ENCODE data around the gene PTPRM.

PTPRM gene

GRCh38 chr18:7941533-7941932 lies 374.4 kb downstream of the PTPRM start:
- Mint-ChIP-seq H3K4me1 (peaks cover 35% of the 10 kb centered on the region), H3K4me3 (no peak overlapping the region), H3K27ac (peak overlapping the region; percentile 80), H3K27me3 (ENCODE audit: low read depth, poor library complexity) (no peaks in the 10 kb centered on the region), H3K9me3 (no peaks in the 10 kb centered on the region), H3K36me3 (ENCODE audit: low read depth) (no peaks in the 10 kb centered on the region)
- no peak for DNase-seq
- no peak for TF ChIP-seq CTCF (IDR thresholded peaks at IDR 0.05)

GRCh38 chr18:7945882-7946281 lies 378.8 kb downstream of the PTPRM start:
- H3K27me3 Mint-ChIP-seq (ENCODE audit: low read depth, poor library complexity): no peaks in the 10 kb centered on the region
- no peaks in the 10 kb centered on the region for H3K36me3 Mint-ChIP-seq (ENCODE audit: low read depth)
- no peak overlapping the region for H3K27ac Mint-ChIP-seq
- no peak for TF ChIP-seq CTCF (IDR thresholded peaks at IDR 0.05)
- peaks cover 43% of the 10 kb centered on the region for H3K4me1 Mint-ChIP-seq
- no peak for DNase-seq
- H3K4me3 Mint-ChIP-seq: no peak overlapping the region
- H3K9me3 Mint-ChIP-seq: no peaks in the 10 kb centered on the region

- H3K9me3 Mint-ChIP-seq: no peaks in the 10 kb centered on the region
- peak overlapping the region; percentile 84 for H3K27ac Mint-ChIP-seq
- no peaks in the 10 kb centered on the region for H3K36me3 Mint-ChIP-seq (ENCODE audit: low read depth)
- H3K27me3 Mint-ChIP-seq (ENCODE audit: low read depth, poor library complexity): no peaks in the 10 kb centered on the region
- H3K4me1 Mint-ChIP-seq: peaks cover 34% of the 10 kb centered on the region
- DNase-seq: peak; percentile 22
- peak overlapping the region; percentile 69 for H3K4me3 Mint-ChIP-seq
- no peak for TF ChIP-seq CTCF (IDR thresholded peaks at IDR 0.05)
Measured at GRCh38 chr18:7946734-7947377, 379.7 kb downstream of the PTPRM start.

- Mint-ChIP-seq H3K4me3 (no peak overlapping the region), H3K36me3 (ENCODE audit: low read depth) (no peaks in the 10 kb centered on the region), H3K4me1 (peaks cover 47% of the 10 kb centered on the region), H3K27ac (no peak overlapping the region), H3K9me3 (no peaks in the 10 kb centered on the region), H3K27me3 (ENCODE audit: low read depth, poor library complexity) (no peaks in the 10 kb centered on the region)
- DNase-seq: no peak
- no peak for TF ChIP-seq CTCF (IDR thresholded peaks at IDR 0.05)
Measured at GRCh38 chr18:7950380-7951136, 383.4 kb downstream of the PTPRM start.

GRCh38 chr18:7953095-7953958 lies 386.2 kb downstream of the PTPRM start:
- Mint-ChIP-seq H3K4me1 (peaks cover 21% of the 10 kb centered on the region), H3K27me3 (ENCODE audit: low read depth, poor library complexity) (no peaks in the 10 kb centered on the region), H3K9me3 (no peaks in the 10 kb centered on the region), H3K4me3 (no peak overlapping the region), H3K27ac (peak overlapping the region; percentile 7), H3K36me3 (ENCODE audit: low read depth) (no peaks in the 10 kb centered on the region)
- TF ChIP-seq CTCF (IDR thresholded peaks at IDR 0.05): no peak
- DNase-seq: no peak
